ENCODE results near the gene C1QL1.
A peak's percentile ranks its signal among the peaks of the same experiment; 100 is the strongest.
"Not testable (repeated sequence)": the region's sequence is repeated elsewhere in the genome, so short reads cannot be mapped to it uniquely, and the experiment has no call there.

Gene C1QL1

DNA sequence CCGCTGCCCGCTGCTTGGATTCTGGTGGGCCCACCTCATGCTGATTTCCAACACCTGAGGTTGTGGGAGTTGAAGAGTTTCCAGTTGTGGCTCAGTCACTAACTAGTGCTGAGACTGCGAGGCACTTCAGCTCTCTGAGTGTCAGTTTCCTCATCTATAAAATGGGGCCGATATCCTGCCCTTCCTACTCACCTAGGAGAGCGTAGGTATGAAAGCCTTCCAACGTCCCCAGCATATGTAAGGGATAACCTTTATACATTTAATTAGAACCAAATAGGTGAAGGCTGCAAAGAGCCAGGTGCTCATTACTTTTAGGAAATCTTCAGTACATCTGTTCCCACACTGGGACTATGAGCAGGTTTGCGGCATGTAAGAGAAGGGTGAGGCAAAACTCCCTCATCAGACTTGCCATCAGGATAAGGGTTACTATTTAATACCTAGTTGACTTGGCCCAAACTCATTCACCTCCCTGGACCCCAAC, 19.7 kb downstream of the C1QL1 start:
- DNase-seq (ENCODE audit: insufficient read length, low spot score) (no peak), FAIRE-seq (no peak)
- TF ChIP-seq, protein P1, sequence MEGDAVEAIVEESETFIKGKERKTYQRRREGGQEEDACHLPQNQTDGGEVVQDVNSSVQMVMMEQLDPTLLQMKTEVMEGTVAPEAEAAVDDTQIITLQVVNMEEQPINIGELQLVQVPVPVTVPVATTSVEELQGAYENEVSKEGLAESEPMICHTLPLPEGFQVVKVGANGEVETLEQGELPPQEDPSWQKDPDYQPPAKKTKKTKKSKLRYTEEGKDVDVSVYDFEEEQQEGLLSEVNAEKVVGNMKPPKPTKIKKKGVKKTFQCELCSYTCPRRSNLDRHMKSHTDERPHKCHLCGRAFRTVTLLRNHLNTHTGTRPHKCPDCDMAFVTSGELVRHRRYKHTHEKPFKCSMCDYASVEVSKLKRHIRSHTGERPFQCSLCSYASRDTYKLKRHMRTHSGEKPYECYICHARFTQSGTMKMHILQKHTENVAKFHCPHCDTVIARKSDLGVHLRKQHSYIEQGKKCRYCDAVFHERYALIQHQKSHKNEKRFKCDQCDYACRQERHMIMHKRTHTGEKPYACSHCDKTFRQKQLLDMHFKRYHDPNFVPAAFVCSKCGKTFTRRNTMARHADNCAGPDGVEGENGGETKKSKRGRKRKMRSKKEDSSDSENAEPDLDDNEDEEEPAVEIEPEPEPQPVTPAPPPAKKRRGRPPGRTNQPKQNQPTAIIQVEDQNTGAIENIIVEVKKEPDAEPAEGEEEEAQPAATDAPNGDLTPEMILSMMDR (IDR thresholded peaks at IDR 0.05; ENCODE audit: insufficient read depth, missing control alignments): no peak

DNA sequence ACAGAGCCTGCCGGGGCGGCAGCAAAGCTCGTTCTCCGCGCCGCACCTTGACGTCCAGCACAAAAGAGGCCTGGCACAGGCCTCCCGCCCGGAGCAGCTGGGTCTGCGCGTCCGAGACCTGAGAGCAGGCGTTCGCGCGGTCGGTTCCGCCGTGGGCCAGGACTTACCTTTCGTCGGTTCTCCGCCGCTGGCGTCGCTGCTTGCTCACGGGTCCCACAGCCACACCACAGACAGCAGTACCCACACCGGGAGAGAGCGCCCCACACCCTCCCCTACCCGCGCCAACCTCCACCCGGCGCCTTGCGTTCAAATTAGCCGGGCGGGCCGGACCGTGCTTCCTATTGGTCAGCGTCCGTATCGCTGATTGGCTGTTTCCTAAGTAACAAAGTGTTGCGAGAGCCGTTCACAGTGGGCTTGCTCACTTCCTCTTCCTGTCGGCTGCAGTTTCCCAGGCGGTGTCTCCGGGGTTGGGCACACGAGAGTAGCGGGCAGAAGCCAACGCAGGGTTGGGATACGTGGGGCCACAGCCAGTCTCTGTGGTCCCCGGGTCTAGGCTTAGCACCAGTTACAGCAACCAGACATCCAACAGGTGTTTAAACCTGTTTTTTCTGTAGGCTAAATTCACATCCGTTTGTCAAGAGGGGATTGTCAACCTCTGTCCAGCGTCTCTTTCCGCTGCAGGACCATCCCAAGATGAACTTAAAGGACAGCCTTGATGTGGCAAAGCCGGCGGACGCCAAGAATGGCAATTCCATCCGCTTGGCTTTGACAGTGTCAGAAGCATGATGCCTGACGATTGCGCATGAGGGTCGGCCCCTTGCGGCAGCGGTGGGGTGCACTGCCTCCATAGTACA, 20.4 kb downstream of the C1QL1 start, which contains the start of gene KIF18B:
Gene KIF18B, minus strand, starts transcription at position 313 of the 854 bp plus-strand sequence. CDS start 11,429 bp downstream, outside the sequence.
- FAIRE-seq (no peak), DNase-seq (ENCODE audit: insufficient read length, low spot score) (peak; percentile 97)
- TF ChIP-seq, protein P1 (IDR thresholded peaks at IDR 0.05; ENCODE audit: insufficient read depth, missing control alignments): peak; percentile 17

DNA sequence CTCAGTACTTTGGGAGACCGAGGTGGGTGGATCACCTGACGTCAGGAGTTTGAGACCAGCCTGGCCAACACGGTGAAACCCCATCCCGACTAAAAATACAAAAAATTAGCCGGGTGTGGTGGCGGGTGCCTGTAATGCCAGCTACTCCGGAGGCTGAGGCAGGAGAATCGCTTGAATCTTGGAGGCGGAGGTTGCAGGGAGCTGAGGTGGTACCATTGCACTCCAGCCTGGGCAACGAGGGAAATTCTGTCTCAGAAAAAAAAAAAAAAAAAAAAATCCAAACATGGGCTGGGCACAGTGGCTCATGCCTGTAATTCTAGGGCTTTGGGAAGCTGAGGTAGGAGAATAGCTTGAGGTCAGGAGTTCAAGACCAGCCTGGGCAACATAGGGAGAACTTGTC, 22.5 kb downstream of the C1QL1 start:
- FAIRE-seq; DNase-seq (ENCODE audit: insufficient read length, low spot score): not testable (repeated sequence)

DNA sequence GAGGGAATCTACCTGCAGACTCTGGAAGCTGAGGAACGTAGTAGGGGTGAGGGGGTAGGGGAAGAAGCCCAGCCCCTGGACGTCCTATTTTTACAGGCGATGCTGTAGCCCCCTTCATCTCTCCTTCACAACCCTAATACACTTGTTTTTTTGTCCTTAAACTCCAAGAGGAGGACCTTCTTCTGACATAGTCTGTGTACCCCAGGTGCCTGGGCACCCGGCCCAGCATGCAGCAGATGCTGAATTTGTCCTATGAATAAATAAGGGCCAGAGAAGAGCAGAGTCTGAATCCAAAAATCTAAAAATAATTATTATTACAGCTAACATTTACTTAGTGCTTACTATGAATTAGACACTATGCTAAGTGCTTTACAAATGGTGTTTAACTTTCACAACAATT, 25.6 kb downstream of the C1QL1 start:
- TF ChIP-seq, protein P1 (IDR thresholded peaks at IDR 0.05; ENCODE audit: insufficient read depth, missing control alignments): no peak
- no peak for FAIRE-seq
- DNase-seq (ENCODE audit: insufficient read length, low spot score): no peak

DNA sequence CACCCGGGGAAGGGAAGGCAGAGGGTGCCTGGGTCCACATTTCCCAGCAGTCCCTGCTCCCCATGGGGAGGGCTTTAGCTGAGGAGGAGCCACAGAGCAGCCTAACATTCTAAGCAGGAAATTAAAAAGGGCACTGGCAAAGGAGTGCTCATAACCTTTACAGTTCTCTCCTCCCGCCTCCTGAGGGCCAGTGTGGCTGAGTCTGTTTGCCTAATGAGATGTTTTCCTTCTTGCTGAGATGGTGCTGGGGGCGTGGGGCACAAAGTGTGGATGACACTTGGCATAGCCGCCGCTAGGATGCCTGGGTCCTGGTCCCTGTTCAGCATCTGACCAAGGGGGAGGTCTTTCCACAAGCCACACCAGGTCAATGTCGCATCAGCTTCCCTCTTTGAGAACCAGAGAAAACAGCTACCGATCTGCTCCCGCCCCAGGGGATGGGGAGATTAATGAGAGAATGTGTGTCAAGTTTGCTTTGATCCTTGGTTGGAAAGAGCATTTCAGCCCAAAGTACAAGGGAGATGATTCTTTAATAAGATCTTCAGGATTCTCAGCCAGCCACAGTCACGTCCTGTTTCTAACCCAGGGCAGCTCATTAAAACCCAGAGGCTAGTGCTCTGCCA, 26.3 kb downstream of the C1QL1 start:
- FAIRE-seq (no peak), DNase-seq (ENCODE audit: insufficient read length, low spot score) (no peak)

DNA sequence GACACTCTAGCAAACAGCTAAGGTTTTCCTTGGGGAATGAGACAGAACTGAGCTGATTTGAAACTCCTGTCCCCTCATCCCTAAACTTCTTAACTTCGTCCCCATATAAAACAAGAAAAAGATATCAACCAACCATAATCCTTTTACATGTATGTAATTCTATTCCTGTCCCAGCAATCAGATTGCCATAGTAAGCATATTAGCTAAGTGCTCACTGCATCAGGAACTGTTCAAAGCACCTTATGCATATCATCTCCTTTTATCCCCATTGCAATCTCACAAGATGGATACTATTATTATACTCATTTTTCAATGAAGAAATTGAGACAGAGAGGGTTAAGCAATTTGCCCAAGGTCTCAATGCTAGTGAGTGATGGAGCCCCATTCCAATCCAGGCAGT, 27.3 kb downstream of the C1QL1 start:
- no peak for FAIRE-seq

More for the DNA sequence above, 26.3 kb downstream of the C1QL1 start:
- TF ChIP-seq, protein P1 (IDR thresholded peaks at IDR 0.05; ENCODE audit: insufficient read depth, missing control alignments): no peak

DNA sequence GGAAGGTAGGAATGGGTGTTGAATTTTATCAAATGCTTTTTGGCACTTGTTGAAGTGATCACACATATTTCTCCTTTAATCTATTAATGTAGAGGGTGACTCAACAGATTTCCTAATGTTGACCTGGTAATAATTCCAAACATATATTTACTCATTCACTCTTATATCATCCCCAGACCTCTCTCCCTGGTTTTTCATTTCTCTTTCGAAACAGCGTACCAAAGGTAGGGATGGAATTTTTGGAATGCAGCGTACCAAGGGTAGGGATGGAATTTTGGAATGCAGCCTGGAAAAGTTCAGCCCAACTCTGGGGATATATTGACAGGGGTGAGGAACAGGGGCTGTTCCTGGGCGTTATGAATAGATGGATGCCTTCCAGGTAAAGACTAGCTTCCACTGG, 27.8 kb downstream of the C1QL1 start:
- TF ChIP-seq, protein P1 (IDR thresholded peaks at IDR 0.05; ENCODE audit: insufficient read depth, missing control alignments): no peak
- no peak for FAIRE-seq
- DNase-seq (ENCODE audit: insufficient read length, low spot score): no peak

More for the DNA sequence above, 27.3 kb downstream of the C1QL1 start:
- TF ChIP-seq, protein P1 (IDR thresholded peaks at IDR 0.05; ENCODE audit: insufficient read depth, missing control alignments): no peak
- DNase-seq (ENCODE audit: insufficient read length, low spot score): no peak

Measured in D721Med (cell line).